ENCODE results near the gene MET. TPM values are rescaled to one million over a fixed set of nuclear protein-coding genes. Genes with fewer than 3 reads are reported as not detected.

The MET gene
- total RNA-seq, 1 experiment from 2014 or later = 200 TPM

DNA sequence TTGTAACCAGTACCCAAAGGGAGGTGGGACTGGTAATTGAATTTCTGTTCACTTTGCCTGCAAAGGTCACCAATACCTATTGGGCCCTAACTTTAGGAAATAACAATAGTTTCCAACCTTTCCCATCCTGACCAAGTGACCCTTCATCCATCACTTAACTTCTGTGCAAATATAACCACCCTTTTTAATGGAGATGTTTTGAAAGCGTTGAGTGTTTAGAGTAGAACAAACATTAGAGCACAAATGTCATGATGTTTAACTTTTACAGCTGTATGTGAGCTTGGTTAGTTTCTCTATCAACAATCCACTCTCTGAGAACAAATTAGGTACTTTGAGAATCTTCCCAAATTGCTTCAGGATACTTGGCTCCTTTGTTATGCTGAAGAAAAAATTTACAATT, 66.4 kb downstream of the MET start:
- H3K36me3 ChIP-seq (ENCODE audit: control insufficient read depth in 1 of 2, insufficient read depth in 2 of 2, low read length in 2 of 2) = peaks cover 23 to 69% of the 10 kb centered on the region in 2 experiments
- no peak overlapping the region for H2AFZ ChIP-seq (ENCODE audit: low read depth, low read length, poor library complexity, severe bottlenecking)
- DNase-seq (ENCODE audit: low read depth, low spot score) (no peak), ATAC-seq (no peak)
- H4K20me1 ChIP-seq (ENCODE audit: insufficient read depth) = peaks cover 9% of the 10 kb centered on the region; the same call in 1 of the 2 replicates
- peaks cover 100% of the 10 kb centered on the region for H3K79me2 ChIP-seq (ENCODE audit: insufficient read depth, low read length)
- RAD21 ChIA-PET (ENCODE audit: low non-redundant PET in 1 of 2, low total read pairs in 2 of 2, uncharacterized antibody in 2 of 2, unreplicated experiment in 2 of 2) = no interaction called here
- no peaks in the 10 kb centered on the region for H3K9me2 ChIP-seq (ENCODE audit: insufficient read depth)
- no peak overlapping the region for H3K27ac ChIP-seq (ENCODE audit: low read depth, low read length)
- intact Hi-C loops (cut with micrococcal nuclease) = no loop called here
- POLR2A ChIA-PET = no interaction called here
- TF ChIP-seq YY1 (IDR thresholded peaks at IDR 0.05; ENCODE audit: extremely low read depth, insufficient replicate concordance, low read depth, low read length) (no peak), EGR1 (IDR thresholded peaks at IDR 0.05; ENCODE audit: low read depth) (no peak), FOSL1 (IDR thresholded peaks at IDR 0.05; ENCODE audit: low read depth) (no peak), JUND (IDR thresholded peaks at IDR 0.05) (no peak), POLR2AphosphoS5 (IDR thresholded peaks at IDR 0.05; ENCODE audit: low read depth, low read length) (no peak), CBX3 (IDR thresholded peaks at IDR 0.05; ENCODE audit: low read depth) (no peak), POLR2A (IDR thresholded peaks at IDR 0.05; ENCODE audit: borderline replicate concordance, extremely low read depth, insufficient read depth, insufficient read length) (no peak), CEBPB (IDR thresholded peaks at IDR 0.05; ENCODE audit: low read depth) (no peak), ELF1 (IDR thresholded peaks at IDR 0.05; ENCODE audit: borderline replicate concordance, low read depth) (no peak), SP1 (IDR thresholded peaks at IDR 0.05; ENCODE audit: low read depth) (no peak), EZH2phosphoT487 (IDR thresholded peaks at IDR 0.05; ENCODE audit: borderline replicate concordance) (no peak), TCF7L2 (IDR thresholded peaks at IDR 0.05; ENCODE audit: borderline replicate concordance, extremely low read depth, insufficient read depth, insufficient read length) (no peak), ZNF274 (IDR thresholded peaks at IDR 0.05; ENCODE audit: low read depth, low read length) (no peak), EZH2 (IDR thresholded peaks at IDR 0.05) (no peak), SIN3A (IDR thresholded peaks at IDR 0.05; ENCODE audit: low read depth) (no peak)
- TF ChIP-seq, protein P1, sequence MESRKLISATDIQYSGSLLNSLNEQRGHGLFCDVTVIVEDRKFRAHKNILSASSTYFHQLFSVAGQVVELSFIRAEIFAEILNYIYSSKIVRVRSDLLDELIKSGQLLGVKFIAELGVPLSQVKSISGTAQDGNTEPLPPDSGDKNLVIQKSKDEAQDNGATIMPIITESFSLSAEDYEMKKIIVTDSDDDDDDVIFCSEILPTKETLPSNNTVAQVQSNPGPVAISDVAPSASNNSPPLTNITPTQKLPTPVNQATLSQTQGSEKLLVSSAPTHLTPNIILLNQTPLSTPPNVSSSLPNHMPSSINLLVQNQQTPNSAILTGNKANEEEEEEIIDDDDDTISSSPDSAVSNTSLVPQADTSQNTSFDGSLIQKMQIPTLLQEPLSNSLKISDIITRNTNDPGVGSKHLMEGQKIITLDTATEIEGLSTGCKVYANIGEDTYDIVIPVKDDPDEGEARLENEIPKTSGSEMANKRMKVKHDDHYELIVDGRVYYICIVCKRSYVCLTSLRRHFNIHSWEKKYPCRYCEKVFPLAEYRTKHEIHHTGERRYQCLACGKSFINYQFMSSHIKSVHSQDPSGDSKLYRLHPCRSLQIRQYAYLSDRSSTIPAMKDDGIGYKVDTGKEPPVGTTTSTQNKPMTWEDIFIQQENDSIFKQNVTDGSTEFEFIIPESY (IDR thresholded peaks at IDR 0.05; ENCODE audit: extremely low read depth, insufficient replicate concordance, low read length) = no peak
- TF ChIP-seq, protein P2, sequence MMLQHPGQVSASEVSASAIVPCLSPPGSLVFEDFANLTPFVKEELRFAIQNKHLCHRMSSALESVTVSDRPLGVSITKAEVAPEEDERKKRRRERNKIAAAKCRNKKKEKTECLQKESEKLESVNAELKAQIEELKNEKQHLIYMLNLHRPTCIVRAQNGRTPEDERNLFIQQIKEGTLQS (IDR thresholded peaks at IDR 0.05) = no peak
- TF ChIP-seq, protein P3, sequence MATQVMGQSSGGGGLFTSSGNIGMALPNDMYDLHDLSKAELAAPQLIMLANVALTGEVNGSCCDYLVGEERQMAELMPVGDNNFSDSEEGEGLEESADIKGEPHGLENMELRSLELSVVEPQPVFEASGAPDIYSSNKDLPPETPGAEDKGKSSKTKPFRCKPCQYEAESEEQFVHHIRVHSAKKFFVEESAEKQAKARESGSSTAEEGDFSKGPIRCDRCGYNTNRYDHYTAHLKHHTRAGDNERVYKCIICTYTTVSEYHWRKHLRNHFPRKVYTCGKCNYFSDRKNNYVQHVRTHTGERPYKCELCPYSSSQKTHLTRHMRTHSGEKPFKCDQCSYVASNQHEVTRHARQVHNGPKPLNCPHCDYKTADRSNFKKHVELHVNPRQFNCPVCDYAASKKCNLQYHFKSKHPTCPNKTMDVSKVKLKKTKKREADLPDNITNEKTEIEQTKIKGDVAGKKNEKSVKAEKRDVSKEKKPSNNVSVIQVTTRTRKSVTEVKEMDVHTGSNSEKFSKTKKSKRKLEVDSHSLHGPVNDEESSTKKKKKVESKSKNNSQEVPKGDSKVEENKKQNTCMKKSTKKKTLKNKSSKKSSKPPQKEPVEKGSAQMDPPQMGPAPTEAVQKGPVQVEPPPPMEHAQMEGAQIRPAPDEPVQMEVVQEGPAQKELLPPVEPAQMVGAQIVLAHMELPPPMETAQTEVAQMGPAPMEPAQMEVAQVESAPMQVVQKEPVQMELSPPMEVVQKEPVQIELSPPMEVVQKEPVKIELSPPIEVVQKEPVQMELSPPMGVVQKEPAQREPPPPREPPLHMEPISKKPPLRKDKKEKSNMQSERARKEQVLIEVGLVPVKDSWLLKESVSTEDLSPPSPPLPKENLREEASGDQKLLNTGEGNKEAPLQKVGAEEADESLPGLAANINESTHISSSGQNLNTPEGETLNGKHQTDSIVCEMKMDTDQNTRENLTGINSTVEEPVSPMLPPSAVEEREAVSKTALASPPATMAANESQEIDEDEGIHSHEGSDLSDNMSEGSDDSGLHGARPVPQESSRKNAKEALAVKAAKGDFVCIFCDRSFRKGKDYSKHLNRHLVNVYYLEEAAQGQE (IDR thresholded peaks at IDR 0.05; ENCODE audit: low read depth) = no peak
- TF ChIP-seq, protein P4, sequence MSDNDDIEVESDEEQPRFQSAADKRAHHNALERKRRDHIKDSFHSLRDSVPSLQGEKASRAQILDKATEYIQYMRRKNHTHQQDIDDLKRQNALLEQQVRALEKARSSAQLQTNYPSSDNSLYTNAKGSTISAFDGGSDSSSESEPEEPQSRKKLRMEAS (IDR thresholded peaks at IDR 0.05) = no peak
- no peaks in the 10 kb centered on the region for H3K9me3 ChIP-seq (ENCODE audit: control insufficient read depth in 1 of 2, insufficient read depth in 1 of 2, low read depth in 1 of 2, low read length in 2 of 2)
- CTCF ChIA-PET = no interaction called here
- H3K4me1 ChIP-seq (ENCODE audit: control insufficient read depth in 1 of 2, insufficient read depth in 2 of 2, low read length in 2 of 2) = peaks cover 25 to 33% of the 10 kb centered on the region in 2 experiments; a peak in 3 of 4 replicates
- no peak overlapping the region for H3K9ac ChIP-seq (ENCODE audit: low read length)
- no peaks in the 10 kb centered on the region for H3K27me3 ChIP-seq (ENCODE audit: insufficient read depth, low read length)
- no peak overlapping the region for H3K4me3 ChIP-seq (replicated peaks in 1 of 2; ENCODE audit: low read depth in 1 of 2, low read length in 2 of 2)
- no peak overlapping the region for H3K4me2 ChIP-seq (ENCODE audit: low read length)
- BruUV-seq (replicated peaks) = no TSS peak

Measured in HCT116 (cell line).